ENCODE results near the gene C12orf42. TPM values are rescaled to one million over a fixed set of nuclear protein-coding genes. Genes with fewer than 3 reads are reported as not detected.

Gene C12orf42
- total RNA-seq, 2 donors from 2014 or later: not detected

- no peaks in the 10 kb centered on the region for H3K27me3 ChIP-seq (replicated peaks; ENCODE audit: insufficient read depth)
- no peaks in the 10 kb centered on the region for H3K36me3 ChIP-seq
- no peak for ATAC-seq (ENCODE audit: insufficient number of reproducible peaks, low FRiP score, low read depth)
- no peak overlapping the region for H3K27ac ChIP-seq
- TF ChIP-seq CTCF (IDR thresholded peaks at IDR 0.05): no peak
- no peak overlapping the region for H3K4me3 ChIP-seq
- no peaks in the 10 kb centered on the region for H3K4me1 ChIP-seq (ENCODE audit: control insufficient read depth in 1 of 2, low read depth in 2 of 2)
- no peaks in the 10 kb centered on the region for H3K9me3 ChIP-seq
- no peak for DNase-seq (ENCODE audit: low spot score)
These were observed 108.4 kb downstream of the C12orf42 start for GRCh38 chr12:103387385-103387784.

GRCh38 chr12:103386451-103386850 lies 109.3 kb downstream of the C12orf42 start:
- Histone ChIP-seq H3K9me3 (no peaks in the 10 kb centered on the region), H3K36me3 (no peaks in the 10 kb centered on the region), H3K27me3 (replicated peaks; ENCODE audit: insufficient read depth) (no peaks in the 10 kb centered on the region), H3K27ac (no peak overlapping the region), H3K4me1 (ENCODE audit: control insufficient read depth in 1 of 2, low read depth in 2 of 2) (no peaks in the 10 kb centered on the region), H3K4me3 (no peak overlapping the region)
- no peak for TF ChIP-seq CTCF (IDR thresholded peaks at IDR 0.05)
- ATAC-seq (ENCODE audit: insufficient number of reproducible peaks, low FRiP score, low read depth) (no peak), DNase-seq (ENCODE audit: low spot score) (no peak)

GRCh38 chr12:103382736-103383346 lies 112.9 kb downstream of the C12orf42 start:
- TF ChIP-seq CTCF (IDR thresholded peaks at IDR 0.05): no peak

GRCh38 chr12:103382119-103382518 lies 113.6 kb downstream of the C12orf42 start:
- Histone ChIP-seq H3K4me1 (ENCODE audit: control insufficient read depth in 1 of 2, low read depth in 2 of 2) (no peaks in the 10 kb centered on the region), H3K27me3 (replicated peaks; ENCODE audit: insufficient read depth) (no peaks in the 10 kb centered on the region), H3K4me3 (no peak overlapping the region), H3K36me3 (no peaks in the 10 kb centered on the region), H3K27ac (no peak overlapping the region), H3K9me3 (no peaks in the 10 kb centered on the region)
- no peak for ATAC-seq (ENCODE audit: insufficient number of reproducible peaks, low FRiP score, low read depth)
- no peak for TF ChIP-seq CTCF (IDR thresholded peaks at IDR 0.05)
- DNase-seq (ENCODE audit: low spot score): no peak

More at GRCh38 chr12:103382736-103383346, 112.9 kb downstream of the C12orf42 start:
- Histone ChIP-seq H3K36me3 (no peaks in the 10 kb centered on the region), H3K27me3 (replicated peaks; ENCODE audit: insufficient read depth) (no peaks in the 10 kb centered on the region), H3K27ac (no peak overlapping the region), H3K4me3 (no peak overlapping the region), H3K9me3 (no peaks in the 10 kb centered on the region), H3K4me1 (ENCODE audit: control insufficient read depth in 1 of 2, low read depth in 2 of 2) (no peaks in the 10 kb centered on the region)
- DNase-seq (ENCODE audit: low spot score): no peak
- no peak for ATAC-seq (ENCODE audit: insufficient number of reproducible peaks, low FRiP score, low read depth)

- Histone ChIP-seq H3K9me3 (no peaks in the 10 kb centered on the region), H3K4me1 (ENCODE audit: control insufficient read depth in 1 of 2, low read depth in 2 of 2) (no peaks in the 10 kb centered on the region), H3K4me3 (no peak overlapping the region), H3K27me3 (replicated peaks; ENCODE audit: insufficient read depth) (no peaks in the 10 kb centered on the region), H3K27ac (no peak overlapping the region), H3K36me3 (no peaks in the 10 kb centered on the region)
- DNase-seq (ENCODE audit: low spot score): no peak
- no peak for TF ChIP-seq CTCF (IDR thresholded peaks at IDR 0.05)
- ATAC-seq (ENCODE audit: insufficient number of reproducible peaks, low FRiP score, low read depth): no peak
These were observed 116.1 kb downstream of the C12orf42 start for GRCh38 chr12:103379670-103380069.
